NCI-H510A treated with DMSO at 0.1 percent for 48 hours (cell line): ENCODE results near the gene UCN2.

Experiments used
- DNase-seq: peaks from one replicate; lab custom pipeline; 2025; lab: John Stamatoyannopoulos, UW

UCN2 gene, protein sequence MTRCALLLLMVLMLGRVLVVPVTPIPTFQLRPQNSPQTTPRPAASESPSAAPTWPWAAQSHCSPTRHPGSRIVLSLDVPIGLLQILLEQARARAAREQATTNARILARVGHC

GRCh38 chr3:48563382-48563918, at the start of gene UCN2:
UCN2 (minus strand) TSS chr3:48563781; CDS start chr3:48563124, 657 bp downstream.
- no peak for DNase-seq

DNA sequence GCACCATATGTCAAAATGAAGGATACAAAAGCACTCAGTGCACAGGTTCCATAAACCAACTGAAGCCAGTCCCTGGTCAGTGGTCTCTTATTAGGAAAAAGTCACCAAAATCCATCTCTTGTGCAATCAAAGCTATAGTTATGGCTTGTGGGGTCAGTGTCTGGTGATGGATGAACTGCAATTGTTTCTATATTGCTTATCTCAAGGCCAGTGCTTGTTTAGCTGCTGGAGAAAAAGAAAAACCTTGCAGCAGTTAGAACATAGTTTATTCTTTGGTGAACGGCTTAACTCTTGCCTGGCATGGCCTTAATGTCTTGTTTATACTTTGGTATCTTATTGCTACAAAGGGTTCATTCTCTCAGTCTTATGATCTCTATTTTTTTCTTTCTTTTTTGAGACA, 48.7 kb upstream of the UCN2 start:
- no peak for DNase-seq

- peak; percentile 67 for DNase-seq
These were observed 45.8 kb upstream of the UCN2 start, which contains the start of gene UQCRC1 for GRCh38 chr3:48609088-48610005. UQCRC1 (minus strand) TSS chr3:48609646; CDS start chr3:48609620, 26 bp downstream.

DNA sequence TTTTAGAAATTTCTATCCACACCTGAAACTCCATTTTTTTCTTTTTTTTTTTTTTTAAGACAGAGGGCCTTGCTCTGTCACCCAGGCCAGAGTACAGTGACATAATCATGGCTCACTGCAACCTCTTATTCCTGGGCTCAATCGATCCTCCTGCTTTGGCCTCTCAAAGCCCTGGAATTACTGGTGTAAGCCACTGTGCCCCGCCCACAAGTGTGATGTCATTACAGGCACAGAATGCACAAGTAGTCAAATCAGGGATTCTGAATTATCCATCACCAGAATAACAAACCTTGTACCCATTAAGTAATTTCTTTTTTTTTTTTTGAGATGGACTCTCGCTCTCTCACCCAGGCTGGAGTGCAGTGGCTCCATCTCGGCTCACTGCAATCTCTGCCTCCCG, 43.9 kb upstream of the UCN2 start:
- no peak for DNase-seq

DNA sequence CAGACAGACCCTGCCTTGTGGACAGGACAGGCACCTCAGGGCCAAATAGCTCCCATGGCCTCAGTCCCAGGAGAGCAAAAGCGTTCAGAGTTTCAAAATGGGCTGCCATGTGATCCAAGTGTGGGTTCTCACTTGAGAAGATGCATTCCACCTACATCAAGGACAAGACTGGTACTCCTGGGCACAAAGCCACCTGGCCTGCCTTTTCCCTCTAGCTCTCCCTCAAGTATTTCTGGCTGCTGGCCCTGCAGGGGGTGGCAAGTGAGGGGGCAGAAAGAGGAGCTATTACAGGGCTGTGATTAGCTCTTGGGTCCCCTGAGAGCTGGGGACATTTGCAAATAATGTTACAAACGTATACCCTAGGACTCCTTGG, 38.0 kb upstream of the UCN2 start:
- DNase-seq: no peak

DNA sequence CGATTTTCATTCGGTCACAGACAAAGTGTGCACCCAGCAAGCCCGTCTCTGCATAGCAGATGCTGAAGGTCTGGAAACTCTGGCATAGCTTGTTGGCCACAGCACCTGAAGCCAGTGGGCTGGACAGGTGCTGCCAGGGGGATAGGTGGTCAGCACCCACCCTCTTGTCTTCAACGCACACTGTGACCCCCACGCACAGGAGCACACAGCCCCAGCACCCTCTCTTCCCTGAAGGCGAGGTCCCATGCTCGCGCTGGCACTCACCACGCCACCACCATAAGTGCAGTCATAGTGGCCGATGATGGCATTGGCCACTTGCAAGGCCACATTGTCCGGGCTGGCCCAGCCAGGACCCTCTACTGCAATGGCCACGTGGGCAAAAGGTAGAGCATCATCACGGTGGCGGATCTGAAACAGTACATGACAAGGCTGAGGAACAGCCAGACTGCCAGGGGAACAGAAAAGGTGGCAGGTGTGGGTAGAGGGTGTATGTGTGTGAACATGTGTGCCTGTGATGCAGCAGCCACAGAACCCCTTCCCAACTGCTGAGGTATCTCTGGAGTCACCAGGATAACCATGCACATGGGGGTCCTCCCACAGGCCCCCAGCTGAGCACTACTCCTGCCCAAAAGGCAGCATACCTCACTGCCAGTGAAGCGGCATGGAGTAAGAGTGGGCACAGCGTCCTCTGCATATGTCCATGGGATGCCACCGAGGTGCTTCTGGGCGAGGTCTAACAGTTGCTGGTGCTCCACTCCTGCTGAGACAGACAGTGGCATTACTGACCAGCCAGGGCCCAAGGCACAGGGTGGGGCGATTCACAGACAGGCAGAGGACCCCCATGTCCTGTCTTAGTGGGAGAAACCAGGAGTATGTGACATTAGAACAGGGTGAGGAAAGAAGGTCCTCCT, 37.4 kb upstream of the UCN2 start:
- DNase-seq: no peak

DNA sequence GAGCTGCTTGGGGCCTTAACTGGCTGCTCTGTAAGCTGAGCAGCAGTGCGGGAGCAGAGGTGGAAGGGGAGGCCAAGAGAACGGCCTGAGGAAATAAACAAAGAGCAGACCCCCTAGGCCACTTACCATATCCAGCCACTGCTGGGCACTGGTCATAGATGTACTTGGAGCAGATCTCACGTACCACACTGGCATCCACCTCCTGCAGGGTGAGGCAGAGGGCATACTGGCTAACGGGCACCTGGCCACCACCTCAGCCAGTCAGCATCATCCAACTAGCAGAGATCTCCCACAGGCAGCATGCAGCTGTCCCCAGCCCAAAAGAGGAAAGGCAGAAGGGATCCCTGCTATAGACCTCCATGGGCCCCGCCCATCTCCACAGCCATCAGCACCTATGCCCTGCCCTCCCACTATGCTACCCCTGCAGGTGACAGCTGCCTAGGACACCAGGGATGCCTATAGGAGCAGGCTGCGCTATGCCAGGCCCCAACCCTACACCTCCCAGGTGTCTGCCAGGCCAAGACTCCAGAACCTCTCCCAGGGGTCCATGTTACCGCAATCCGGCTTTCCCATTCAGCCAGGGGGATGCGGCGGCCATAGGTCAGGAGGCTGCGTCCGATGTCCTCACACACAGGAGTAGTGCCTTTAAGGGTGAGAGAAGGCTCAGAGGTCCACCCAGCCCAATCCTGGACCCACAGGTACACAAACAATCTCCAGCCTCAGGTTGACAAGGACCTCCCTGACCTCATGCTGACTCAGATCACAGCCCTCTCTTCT, 36.1 kb upstream of the UCN2 start:
- DNase-seq: no peak

DNA sequence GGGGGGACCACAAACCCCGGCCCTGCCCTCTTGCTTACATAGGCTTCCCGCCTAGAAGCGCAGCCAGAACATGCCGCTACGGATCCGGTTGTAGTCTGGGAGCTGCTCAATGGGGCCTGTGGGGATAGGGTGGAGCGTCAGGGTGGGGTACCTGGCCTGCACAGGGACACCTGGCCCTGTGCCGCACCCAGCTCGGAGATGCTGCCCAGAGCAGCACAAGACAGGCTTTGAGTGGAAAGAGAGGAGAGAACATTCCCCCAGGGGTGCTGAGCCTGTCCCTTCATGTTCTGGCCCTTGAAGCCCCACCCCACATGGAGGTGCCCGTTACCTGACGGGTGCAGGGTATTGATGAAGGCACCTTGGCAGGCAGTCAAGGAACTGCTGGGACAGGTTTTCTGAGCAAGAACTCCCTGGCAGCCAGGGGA, 35.5 kb upstream of the UCN2 start:
- no peak for DNase-seq

DNA sequence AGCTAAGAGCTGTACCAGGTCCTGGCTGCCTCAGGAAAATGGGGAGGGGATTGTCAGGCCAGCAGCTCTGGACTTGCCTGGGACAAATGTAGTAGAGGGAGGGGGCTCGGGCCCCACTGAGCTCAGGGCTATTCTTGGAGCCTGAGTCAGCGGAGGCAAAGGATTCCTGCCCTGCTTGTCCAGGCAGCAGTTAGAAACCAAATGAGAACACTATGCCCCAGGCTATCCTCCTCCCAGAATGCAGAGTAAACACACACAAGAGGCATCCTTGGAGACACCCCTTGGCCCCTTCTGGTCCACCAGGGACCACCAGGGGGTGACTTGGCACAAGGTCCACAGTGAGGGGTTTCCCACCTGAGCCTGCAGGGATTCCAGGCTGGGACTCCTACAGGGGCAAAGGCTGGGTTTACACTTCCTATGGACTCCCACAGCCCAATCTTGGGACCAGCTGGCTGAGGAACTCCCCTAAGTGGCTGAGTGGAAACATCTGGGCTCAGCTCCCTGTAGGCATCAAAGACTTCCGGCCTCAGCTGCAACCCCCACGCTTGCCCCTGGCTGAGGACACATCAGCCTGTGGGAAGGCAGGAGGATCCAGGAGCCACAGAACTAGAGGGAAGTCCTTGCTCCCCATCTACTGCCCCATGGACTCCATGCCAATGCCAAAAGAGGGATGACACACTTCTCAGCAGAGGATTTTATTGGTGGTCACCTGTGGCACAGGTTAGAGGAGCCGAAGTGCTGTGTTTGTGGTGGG, 34.9 kb upstream of the UCN2 start:
- DNase-seq: no peak

GRCh38 chr3:48597408-48597800, 33.8 kb upstream of the UCN2 start:
- DNase-seq: no peak

GRCh38 chr3:48596676-48597407, 33.3 kb upstream of the UCN2 start:
- DNase-seq: no peak

DNA sequence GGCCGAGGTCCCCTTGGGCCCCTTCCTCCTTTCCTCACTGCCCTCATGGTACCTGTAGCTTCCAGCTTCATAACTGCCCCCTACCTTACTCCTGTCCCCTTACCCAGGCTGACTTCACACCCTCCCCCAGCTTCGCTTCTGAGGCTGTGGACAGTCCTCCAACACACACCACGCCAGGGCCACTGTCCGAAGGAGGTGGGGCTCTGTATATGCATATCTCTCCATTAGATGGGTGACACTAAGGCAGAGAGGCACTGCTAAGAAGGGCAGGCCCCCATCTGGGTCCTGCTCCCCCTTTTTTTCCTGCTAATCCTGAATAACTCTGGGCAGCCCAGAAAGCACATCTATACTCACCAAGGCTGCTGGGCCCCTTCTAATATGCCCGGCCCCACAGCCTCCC, 32.6 kb upstream of the UCN2 start:
- DNase-seq: no peak

DNA sequence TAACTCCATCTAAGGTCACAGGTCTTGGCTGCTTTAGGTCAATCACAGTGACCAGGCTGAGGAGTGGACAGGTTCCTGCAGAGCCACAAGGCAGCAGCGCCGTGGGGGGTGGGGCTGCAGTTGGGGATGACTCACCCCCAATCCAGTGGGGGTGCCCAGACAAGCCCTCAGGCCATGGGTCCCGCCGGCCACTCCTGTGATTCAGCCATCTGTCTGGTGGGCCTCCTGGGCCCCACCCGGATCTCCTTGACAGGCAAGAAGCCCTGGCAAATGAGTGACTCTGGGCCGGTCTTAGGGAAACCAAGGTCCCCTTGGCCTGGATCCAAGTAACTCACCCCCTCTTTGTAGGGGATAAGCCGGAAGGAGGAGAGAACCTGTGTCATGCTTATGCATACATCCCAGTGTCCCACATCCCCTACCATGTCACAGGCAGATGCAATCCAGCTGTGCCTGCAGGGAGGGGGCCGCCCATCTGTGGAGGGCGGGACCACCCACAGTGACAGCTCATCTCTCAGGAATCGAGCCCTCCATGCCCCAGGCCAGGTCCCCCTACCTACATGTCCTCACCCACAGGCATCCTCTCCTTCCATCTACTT, 32.0 kb upstream of the UCN2 start:
- no peak for DNase-seq

- no peak for DNase-seq
These were observed 31.5 kb upstream of the UCN2 start, which contains the start of gene COL7A1 for GRCh38 chr3:48595075-48595525. COL7A1 (minus strand) TSS chr3:48595329; CDS start chr3:48595159, 170 bp downstream.

- no peak for DNase-seq
These were observed 31.0 kb upstream of the UCN2 start for GRCh38 chr3:48594417-48595049.

DNA sequence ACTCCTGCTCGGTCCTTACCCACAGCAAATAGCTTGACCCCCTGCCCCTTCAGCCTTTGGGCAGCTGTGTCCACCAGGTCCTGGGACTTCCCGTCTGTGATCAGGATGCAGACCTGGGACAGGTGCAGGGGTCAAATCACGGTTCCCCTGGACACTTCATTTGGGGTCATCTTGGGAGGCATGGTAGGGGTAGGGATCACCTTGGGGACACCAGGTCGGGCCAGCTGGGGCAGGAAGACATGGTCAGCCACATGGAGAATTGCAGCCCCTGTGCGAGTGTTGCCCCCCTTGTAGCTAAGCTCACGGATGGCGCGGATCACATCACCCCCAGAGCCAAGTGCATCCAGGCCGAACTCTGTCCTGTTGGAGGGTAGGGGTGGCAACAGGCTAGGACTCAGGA, 29.8 kb upstream of the UCN2 start:
- no peak for DNase-seq

GRCh38 chr3:48592519-48593087, 29.0 kb upstream of the UCN2 start:
- DNase-seq: no peak

- no peak for DNase-seq
These were observed 28.4 kb upstream of the UCN2 start for GRCh38 chr3:48591886-48592518.
